ENCODE measurements around the gene MPRIP.
"Not testable (repeated sequence)": the region's sequence is repeated elsewhere in the genome, so short reads cannot be mapped to it uniquely, and the experiment has no call there.

The MPRIP gene

GRCh38 chr17:17172001-17172939, 130.0 kb downstream of the MPRIP start:
- no peak for DNase-seq

DNA sequence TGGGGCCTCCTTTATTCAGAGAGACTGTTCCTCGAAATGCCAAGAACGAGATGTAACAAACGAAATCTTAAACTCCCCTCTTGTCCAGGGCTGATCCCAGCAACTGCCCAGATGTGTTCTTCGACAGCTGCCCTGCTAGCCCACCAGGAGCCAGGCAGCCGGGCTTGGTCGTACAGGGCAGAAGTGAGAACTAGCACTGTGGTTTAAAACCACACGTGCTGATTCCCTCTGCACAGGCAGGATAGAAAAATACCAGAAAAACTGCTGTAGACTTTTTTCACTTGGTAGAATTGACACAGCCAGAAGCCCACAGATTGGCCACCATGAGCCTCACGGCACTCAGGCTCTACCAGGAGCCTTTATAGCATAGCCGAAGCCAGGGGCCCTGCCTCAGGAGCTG, 130.7 kb downstream of the MPRIP start:
- DNase-seq: no peak

DNA sequence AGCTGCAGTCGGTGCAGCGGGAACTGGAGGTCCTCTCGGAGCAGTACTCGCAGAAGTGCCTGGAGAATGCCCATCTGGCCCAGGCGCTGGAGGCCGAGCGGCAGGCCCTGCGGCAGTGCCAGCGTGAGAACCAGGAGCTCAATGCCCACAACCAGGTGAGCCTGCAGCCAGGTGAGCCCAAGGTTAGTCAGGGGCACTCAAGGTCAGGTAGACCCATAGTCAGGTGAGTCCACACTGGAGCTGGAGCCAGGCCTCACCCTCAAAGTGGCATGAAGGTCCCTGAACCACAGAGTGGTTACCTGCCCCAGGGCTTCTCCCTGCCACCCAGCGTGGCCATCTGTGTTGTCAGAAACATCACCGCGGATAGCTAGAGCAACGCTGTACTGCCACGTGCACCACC, 131.7 kb downstream of the MPRIP start:
- no peak for DNase-seq

GRCh38 chr17:17175340-17175739, 133.1 kb downstream of the MPRIP start:
- DNase-seq: no peak

GRCh38 chr17:17175917-17176316, 133.7 kb downstream of the MPRIP start:
- DNase-seq: no peak

DNA sequence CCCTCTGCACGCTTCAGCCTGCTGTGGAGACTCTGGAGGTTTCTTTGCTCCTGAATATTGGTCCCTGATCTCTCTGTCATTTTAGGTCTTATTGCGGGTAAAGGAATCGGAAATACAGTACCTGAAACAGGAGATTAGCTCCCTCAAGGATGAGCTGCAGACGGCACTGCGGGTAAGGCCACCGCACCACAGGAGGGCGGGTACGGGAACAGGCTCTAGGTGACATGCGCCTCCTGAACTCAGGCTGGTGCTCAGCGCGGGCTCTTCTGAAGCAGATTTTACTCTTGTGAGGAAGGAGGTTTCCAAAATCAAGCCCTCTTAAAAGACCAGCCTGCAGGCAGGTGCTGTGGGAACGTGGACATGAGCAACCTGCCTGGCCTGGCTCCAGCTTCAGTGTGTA, 134.1 kb downstream of the MPRIP start:
- DNase-seq: peak in 1 of 2 experiments; percentile 40

GRCh38 chr17:17177176-17177575, 134.9 kb downstream of the MPRIP start:
- DNase-seq: no peak

GRCh38 chr17:17179371-17179827, 137.1 kb downstream of the MPRIP start:
- peak in 1 of 2 experiments; percentile 17 for DNase-seq

GRCh38 chr17:17180141-17180603, 137.9 kb downstream of the MPRIP start:
- DNase-seq: peak in 1 of 2 experiments; percentile 19

- DNase-seq: no peak
These were observed 138.7 kb downstream of the MPRIP start for GRCh38 chr17:17180741-17181525.

GRCh38 chr17:17181666-17182597, 139.7 kb downstream of the MPRIP start:
- DNase-seq: peak; percentile 16 to 32

DNA sequence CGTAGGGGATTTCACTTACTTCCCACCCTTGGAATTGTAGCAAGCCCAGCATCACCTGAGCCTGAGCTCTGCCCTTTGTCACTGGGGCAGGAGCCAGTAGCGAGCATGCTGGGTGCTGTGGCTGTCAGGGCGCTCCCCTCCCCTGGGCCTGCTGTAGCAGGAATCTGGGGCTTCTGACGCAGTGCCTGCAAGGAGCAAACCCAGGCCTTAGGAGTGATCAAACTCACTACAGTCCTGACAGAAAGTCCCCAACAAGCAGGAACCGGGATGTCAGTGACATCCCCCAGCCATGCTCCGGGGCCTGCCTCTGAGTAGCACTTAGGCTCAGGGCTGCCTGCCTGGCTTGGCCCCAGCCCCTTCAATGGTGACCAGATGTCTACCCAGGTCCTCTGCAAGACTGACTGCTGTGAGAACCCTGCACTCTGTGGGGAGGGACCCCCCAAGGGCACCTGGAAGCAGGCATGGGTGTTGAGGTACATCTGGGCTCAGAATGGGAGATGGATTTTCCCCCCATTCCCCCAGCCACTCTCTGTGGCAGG, 140.4 kb downstream of the MPRIP start:
- DNase-seq: no peak

DNA sequence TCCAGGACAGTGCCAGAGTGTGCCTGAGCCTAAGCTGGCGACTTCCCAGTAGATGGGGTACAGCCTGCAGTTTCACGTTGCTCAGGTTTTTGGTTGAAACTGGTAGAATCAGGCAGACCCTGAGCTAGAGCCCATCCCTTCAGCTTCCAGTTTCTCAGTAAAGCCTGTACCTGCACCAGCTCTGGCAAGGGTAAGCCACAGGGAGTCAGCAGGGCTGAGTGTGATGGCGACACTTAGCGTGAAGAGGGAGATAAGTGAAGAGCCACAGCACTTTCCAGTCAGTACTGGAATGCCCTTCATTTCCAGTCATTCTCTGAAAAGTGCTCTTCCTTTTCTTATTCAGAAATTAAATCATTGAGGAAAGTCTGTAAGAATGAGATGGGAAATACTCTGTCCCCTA, 141.5 kb downstream of the MPRIP start:
- peak; percentile 20 to 36 for DNase-seq

GRCh38 chr17:17184985-17185757, 142.9 kb downstream of the MPRIP start:
- DNase-seq: not testable (repeated sequence)

GRCh38 chr17:17186051-17186450, 143.8 kb downstream of the MPRIP start:
- DNase-seq: peak; percentile 66 to 77

DNA sequence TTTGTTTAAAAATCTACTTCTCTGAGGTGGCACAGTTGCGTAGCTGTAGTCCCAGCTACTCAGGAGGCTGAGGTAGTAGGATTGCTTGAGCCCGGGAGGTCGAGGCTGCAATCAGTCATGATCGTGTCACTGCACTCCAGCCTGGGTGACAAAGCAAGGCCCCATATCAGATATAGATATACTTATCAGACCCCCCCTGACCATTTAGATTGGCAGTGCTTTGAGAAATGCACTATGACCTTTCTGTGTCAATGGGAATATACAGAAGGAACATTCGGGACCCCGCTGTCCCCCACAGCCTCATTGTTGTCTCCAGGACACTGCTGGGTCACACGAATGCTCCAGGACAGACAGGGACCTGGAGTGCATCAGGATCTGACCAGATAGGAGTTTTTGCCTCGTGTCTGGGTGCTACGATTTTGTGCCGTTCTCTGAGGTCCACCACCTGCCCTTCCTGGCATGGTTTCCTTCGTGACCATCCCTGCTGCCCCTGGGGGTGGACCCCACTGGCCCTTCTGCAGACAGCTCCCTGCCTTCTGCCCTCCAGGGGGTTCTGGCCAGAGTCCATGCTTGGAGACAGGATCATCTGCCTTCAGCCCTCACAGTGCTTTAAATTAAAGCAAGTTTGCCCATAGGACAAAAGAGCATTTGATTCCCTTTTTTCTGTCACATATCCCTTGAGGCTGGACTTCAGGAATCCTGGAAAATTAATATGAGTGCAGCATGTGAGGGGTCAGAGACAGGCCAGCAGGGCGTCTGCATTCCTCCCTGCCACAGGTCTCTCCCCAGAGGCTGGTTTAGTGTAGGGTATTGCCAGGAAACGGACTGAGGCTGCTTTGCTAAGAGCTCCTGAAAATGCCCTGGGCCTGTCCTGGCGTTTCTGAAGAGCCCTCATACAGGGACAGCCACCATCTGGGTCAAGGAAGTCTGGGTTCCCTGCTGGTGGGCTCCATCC, 144.6 kb downstream of the MPRIP start:
- DNase-seq: no peak

DNA sequence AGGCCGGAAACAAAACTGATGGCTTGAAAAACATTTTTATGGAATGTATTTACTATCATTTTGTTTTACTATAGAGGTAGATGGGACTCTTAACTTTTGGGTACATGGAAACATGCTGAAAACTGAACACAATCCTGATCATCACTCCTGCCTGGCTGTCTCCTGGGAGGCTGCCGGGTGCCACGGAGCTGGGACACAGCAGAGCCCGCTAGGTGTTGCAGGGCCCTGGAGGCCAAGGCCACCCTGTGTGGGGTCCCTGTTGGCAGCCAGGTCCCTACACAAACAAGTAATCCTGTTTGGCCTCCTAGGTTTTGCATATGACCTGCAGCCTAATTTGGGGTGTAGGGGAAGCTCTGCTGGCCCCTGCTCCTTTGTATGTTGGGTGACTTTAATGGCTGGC, 146.3 kb downstream of the MPRIP start:
- DNase-seq: no peak

GRCh38 chr17:17189559-17189958, 147.3 kb downstream of the MPRIP start:
- DNase-seq: no peak

GRCh38 chr17:17190188-17190587, 147.9 kb downstream of the MPRIP start:
- no peak for DNase-seq

DNA sequence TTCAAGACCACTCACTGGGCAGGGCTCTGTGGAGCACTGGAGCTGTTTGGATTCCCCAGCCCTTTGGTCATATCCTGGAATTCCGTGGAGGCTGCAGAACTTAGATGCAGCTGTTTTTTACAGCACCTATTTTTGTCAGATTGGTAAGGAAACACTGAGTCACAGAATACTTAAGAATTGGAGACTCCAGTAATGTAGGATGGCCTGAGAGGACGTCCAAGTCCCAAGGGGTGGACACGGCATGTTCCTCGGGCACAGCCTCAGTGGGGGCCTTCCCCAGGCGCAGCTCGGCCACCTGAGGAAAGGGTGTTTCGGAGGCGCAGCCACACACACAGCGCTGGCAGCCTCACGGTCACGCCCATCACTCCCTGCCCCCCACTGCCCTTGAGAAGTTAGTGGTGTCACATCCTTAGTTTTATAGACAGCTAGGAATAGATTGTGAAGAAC, 149.1 kb downstream of the MPRIP start:
- no peak for DNase-seq

All from activated CD4-positive, alpha-beta T cell treated with anti-CD3 and anti-CD28 coated beads, Interleukin-2, amount 50 U/mL, for 48 hours (primary cell).